OCI-LY3 (cell line): Measurements from ENCODE around the gene AQP10.

Experiments
- EZH2phosphoT487 ChIP-seq: fragments of 200-600 bp; shearing (Covaris generic); IDR thresholded peaks from 2 replicates; pipeline ENCODE4 v1.6.1; 2018; ENCODE audit warnings: antibody characterized with exemption, mixed run types, low read depth
- TF ChIP-seq, protein P1 (sequence below): fragments of 200-600, 300-600 bp; sonication (generic); IDR thresholded peaks from 2 replicates; pipeline ENCODE4 v1.5.1; 2014; ENCODE audit warnings: antibody characterized with exemption, low read length, low read depth

GRCh38 chr1:154353966-154354365 is 33.1 kb downstream of the AQP10 start:
- TF ChIP-seq, protein P1, sequence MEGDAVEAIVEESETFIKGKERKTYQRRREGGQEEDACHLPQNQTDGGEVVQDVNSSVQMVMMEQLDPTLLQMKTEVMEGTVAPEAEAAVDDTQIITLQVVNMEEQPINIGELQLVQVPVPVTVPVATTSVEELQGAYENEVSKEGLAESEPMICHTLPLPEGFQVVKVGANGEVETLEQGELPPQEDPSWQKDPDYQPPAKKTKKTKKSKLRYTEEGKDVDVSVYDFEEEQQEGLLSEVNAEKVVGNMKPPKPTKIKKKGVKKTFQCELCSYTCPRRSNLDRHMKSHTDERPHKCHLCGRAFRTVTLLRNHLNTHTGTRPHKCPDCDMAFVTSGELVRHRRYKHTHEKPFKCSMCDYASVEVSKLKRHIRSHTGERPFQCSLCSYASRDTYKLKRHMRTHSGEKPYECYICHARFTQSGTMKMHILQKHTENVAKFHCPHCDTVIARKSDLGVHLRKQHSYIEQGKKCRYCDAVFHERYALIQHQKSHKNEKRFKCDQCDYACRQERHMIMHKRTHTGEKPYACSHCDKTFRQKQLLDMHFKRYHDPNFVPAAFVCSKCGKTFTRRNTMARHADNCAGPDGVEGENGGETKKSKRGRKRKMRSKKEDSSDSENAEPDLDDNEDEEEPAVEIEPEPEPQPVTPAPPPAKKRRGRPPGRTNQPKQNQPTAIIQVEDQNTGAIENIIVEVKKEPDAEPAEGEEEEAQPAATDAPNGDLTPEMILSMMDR = no peak
- TF ChIP-seq EZH2phosphoT487 = no peak
